Neuron (in vitro differentiated cells): Measurements from ENCODE around the gene KLK8.

Source experiments
- H2AFZ ChIP-seq: one replicate; pipeline ENCODE4 v1.6.1; 2013; ENCODE audit warnings: low read depth, mild to moderate bottlenecking, inconsistent platforms, low read length, moderate library complexity
- H3K27me3 ChIP-seq: one replicate; pipeline ENCODE4 v1.6.1; 2013; ENCODE audit warnings: low read length; ENCODE audit not compliant: insufficient read depth
- H3K36me3 ChIP-seq: one replicate; pipeline ENCODE4 v1.6.1; 2013; ENCODE audit warnings: low read length; ENCODE audit not compliant: insufficient read depth
- H3K4me1 ChIP-seq: one replicate; pipeline ENCODE4 v1.6.1; 2013; ENCODE audit warnings: low read length; ENCODE audit not compliant: insufficient read depth
- H3K4me3 ChIP-seq: 2 replicates; pipeline ENCODE4 v1.5.1; 2013; ENCODE audit warnings: mild to moderate bottlenecking, low read length, moderate library complexity
- H3K9me3 ChIP-seq: one replicate; pipeline ENCODE4 v1.6.1; 2013; ENCODE audit warnings: low read length

The KLK8 gene

GRCh38 chr19:51001515-51001914 is at the start of gene KLK8:
TSS of gene KLK8 (minus strand) at chr19:51001604. CDS start at chr19:51001167, 437 bp downstream.
- Histone ChIP-seq H3K27me3 (peaks cover 6% of the 10 kb centered on the region), H3K36me3 (no peaks in the 10 kb centered on the region), H3K4me3 (no peak within 1 kb of the TSS), H3K9me3 (no peaks in the 10 kb centered on the region), H2AFZ (no peak within 1 kb of the TSS), H3K4me1 (no peaks in the 10 kb centered on the region)

GRCh38 chr19:51047031-51047335 is 45.6 kb upstream of the KLK8 start:
- Histone ChIP-seq H3K4me1 (no peaks in the 10 kb centered on the region), H3K4me3 (no peak overlapping the region), H3K36me3 (no peaks in the 10 kb centered on the region), H3K27me3 (no peaks in the 10 kb centered on the region), H3K9me3 (no peaks in the 10 kb centered on the region), H2AFZ (no peak overlapping the region)

- Histone ChIP-seq H3K9me3 (no peaks in the 10 kb centered on the region), H3K4me1 (no peaks in the 10 kb centered on the region), H3K36me3 (no peaks in the 10 kb centered on the region), H3K4me3 (no peak overlapping the region), H2AFZ (no peak overlapping the region), H3K27me3 (no peaks in the 10 kb centered on the region)
Measured at GRCh38 chr19:51044327-51044726, 42.9 kb upstream of the KLK8 start.

- no peak overlapping the region for H3K4me3 ChIP-seq
- no peaks in the 10 kb centered on the region for H3K27me3 ChIP-seq
- H3K4me1 ChIP-seq = no peaks in the 10 kb centered on the region
- no peaks in the 10 kb centered on the region for H3K9me3 ChIP-seq
- no peaks in the 10 kb centered on the region for H3K36me3 ChIP-seq
- no peak overlapping the region for H2AFZ ChIP-seq
Measured at GRCh38 chr19:51043497-51043896, 42.1 kb upstream of the KLK8 start.

GRCh38 chr19:51040151-51040550 is 38.7 kb upstream of the KLK8 start:
- H2AFZ ChIP-seq = no peak overlapping the region
- H3K36me3 ChIP-seq = no peaks in the 10 kb centered on the region
- H3K9me3 ChIP-seq = no peaks in the 10 kb centered on the region
- H3K27me3 ChIP-seq = peaks cover under 1% of the 10 kb centered on the region
- no peak overlapping the region for H3K4me3 ChIP-seq
- H3K4me1 ChIP-seq = no peaks in the 10 kb centered on the region

GRCh38 chr19:51036519-51036918 is 35.1 kb upstream of the KLK8 start:
- Histone ChIP-seq H3K27me3 (peaks cover 6% of the 10 kb centered on the region), H3K4me3 (no peak overlapping the region), H3K9me3 (no peaks in the 10 kb centered on the region), H2AFZ (no peak overlapping the region), H3K4me1 (no peaks in the 10 kb centered on the region), H3K36me3 (no peaks in the 10 kb centered on the region)

- Histone ChIP-seq H3K4me3 (no peak within 1 kb of the TSS), H2AFZ (no peak within 1 kb of the TSS), H3K36me3 (no peaks in the 10 kb centered on the region), H3K4me1 (no peaks in the 10 kb centered on the region), H3K9me3 (no peaks in the 10 kb centered on the region), H3K27me3 (peaks cover 6% of the 10 kb centered on the region)
Measured at GRCh38 chr19:51034704-51035103, 33.3 kb upstream of the KLK8 start, which contains the start of gene KLK12. TSS of gene KLK12 (minus strand) at chr19:51035002. CDS start at chr19:51034621, 381 bp downstream.

- H3K4me1 ChIP-seq = no peaks in the 10 kb centered on the region
- H3K9me3 ChIP-seq = no peaks in the 10 kb centered on the region
- H3K27me3 ChIP-seq = peaks cover 17% of the 10 kb centered on the region
- H3K4me3 ChIP-seq = no peak overlapping the region
- H2AFZ ChIP-seq = no peak overlapping the region
- no peaks in the 10 kb centered on the region for H3K36me3 ChIP-seq
Measured at GRCh38 chr19:51031880-51032225, 30.4 kb upstream of the KLK8 start.

- Histone ChIP-seq H3K36me3 (no peaks in the 10 kb centered on the region), H3K27me3 (peaks cover 22% of the 10 kb centered on the region), H3K9me3 (no peaks in the 10 kb centered on the region), H3K4me1 (no peaks in the 10 kb centered on the region), H2AFZ (no peak overlapping the region), H3K4me3 (no peak overlapping the region)
Measured at GRCh38 chr19:51031220-51031879, 29.9 kb upstream of the KLK8 start.

- H3K4me1 ChIP-seq = no peaks in the 10 kb centered on the region
- H2AFZ ChIP-seq = no peak overlapping the region
Measured at GRCh38 chr19:51030631-51031030, 29.2 kb upstream of the KLK8 start.

GRCh38 chr19:51029718-51030117 is 28.3 kb upstream of the KLK8 start:
- Histone ChIP-seq H3K4me3 (no peak overlapping the region), H3K9me3 (no peaks in the 10 kb centered on the region), H3K36me3 (no peaks in the 10 kb centered on the region), H2AFZ (no peak overlapping the region), H3K27me3 (peaks cover 26% of the 10 kb centered on the region), H3K4me1 (no peaks in the 10 kb centered on the region)

More at GRCh38 chr19:51030631-51031030, 29.2 kb upstream of the KLK8 start:
- Histone ChIP-seq H3K36me3 (no peaks in the 10 kb centered on the region), H3K9me3 (no peaks in the 10 kb centered on the region), H3K27me3 (peaks cover 29% of the 10 kb centered on the region), H3K4me3 (no peak overlapping the region)

GRCh38 chr19:51027873-51028272 is 26.5 kb upstream of the KLK8 start:
- H3K36me3 ChIP-seq = no peaks in the 10 kb centered on the region
- no peak overlapping the region for H2AFZ ChIP-seq
- H3K4me1 ChIP-seq = no peaks in the 10 kb centered on the region
- H3K27me3 ChIP-seq = peaks cover 37% of the 10 kb centered on the region
- H3K4me3 ChIP-seq = no peak overlapping the region
- H3K9me3 ChIP-seq = no peaks in the 10 kb centered on the region

GRCh38 chr19:51027126-51027806 is 25.9 kb upstream of the KLK8 start:
- H2AFZ ChIP-seq = no peak overlapping the region
- no peak overlapping the region for H3K4me3 ChIP-seq
- peaks cover 43% of the 10 kb centered on the region for H3K27me3 ChIP-seq
- H3K9me3 ChIP-seq = no peaks in the 10 kb centered on the region
- H3K4me1 ChIP-seq = no peaks in the 10 kb centered on the region
- no peaks in the 10 kb centered on the region for H3K36me3 ChIP-seq

GRCh38 chr19:51026554-51026831 is 25.1 kb upstream of the KLK8 start, which contains the start of gene KLK11:
TSS of gene KLK11 (minus strand) at chr19:51026616. CDS start at chr19:51025631, 985 bp downstream.
- Histone ChIP-seq H3K4me1 (no peaks in the 10 kb centered on the region), H3K4me3 (no peak within 1 kb of the TSS), H2AFZ (no peak within 1 kb of the TSS), H3K9me3 (no peaks in the 10 kb centered on the region), H3K27me3 (peaks cover 44% of the 10 kb centered on the region), H3K36me3 (no peaks in the 10 kb centered on the region)
